GM12878 (cell line): ENCODE results near the gene SLC37A1. TPM values are rescaled to one million over a fixed set of nuclear protein-coding genes. Genes with fewer than 3 reads are reported as not detected.

Experiments used
- ATAC-seq: fragments of 200-7000 bp; cut with Tn5 transposase; 3 replicates; pipeline ENCODE4 v1.9.1; 2020; ENCODE audit warnings: mild to moderate bottlenecking, moderate library complexity
- BruUV-seq: library from RNA; stranded (reverse); fragments of 400-500 nt; replicated peaks from 2 replicates; lab custom pipeline; 2021; lab: Mats Ljungman, UMichigan
- CTCF ChIA-PET: fragments of 300-600 bp; sonication (Branson Sonifier 250); formaldehyde crosslinking; extraction: SDS; loops from one replicate; lab custom pipeline; 2021; ENCODE audit warnings: inconsistent platforms; lab: Yijun Ruan, JAX
- POLR2A ChIA-PET: fragments of 350-600 bp; formaldehyde crosslinking; extraction: SDS; loops from one replicate; lab custom pipeline; 2021; ENCODE audit warnings: inconsistent platforms; lab: Charles Lee
- RAD21 ChIA-PET: fragments of 300-600 bp; sonication (Branson Sonifier 250); formaldehyde crosslinking; loops from one replicate; lab custom pipeline; 2023; ENCODE audit warnings: antibody characterized with exemption; ENCODE audit not compliant: unreplicated experiment; lab: Charles Lee
- SMC1A ChIA-PET: fragments of 300-600 bp; sonication (Branson Sonifier 250); formaldehyde crosslinking; loops from one replicate; lab custom pipeline; 2023; ENCODE audit not compliant: unreplicated experiment, uncharacterized antibody; lab: Charles Lee
- DNase-seq: peaks from one replicate; pipeline ENCODE4 v3.0.0-alpha.2; 2011; ENCODE audit warnings: low read depth, low spot score
- FAIRE-seq: peaks from 3 replicates; lab custom pipeline; 2011; peaks lifted over from hg19 to GRCh38; lab: Jason Lieb, UNC
- H2AFZ ChIP-seq: 2 replicates; pipeline ENCODE4 v1.6.0; 2011; ENCODE audit warnings: low read depth, low read length, control low read depth; ENCODE audit not compliant: control insufficient read depth
- H3K27ac ChIP-seq: 2 replicates; pipeline ENCODE4 v1.5.1; 2011; ENCODE audit warnings: control low read depth; ENCODE audit not compliant: control insufficient read depth, insufficient read depth
- H3K27me3 ChIP-seq, 2 experiments: replicated peaks in 1 of 2; 2 replicates each; pipeline versions ENCODE4 v1.6.0 to v1.6.1; 2011; ENCODE audit warnings: low read length in 1 of 2; ENCODE audit not compliant: control insufficient read depth in 2 of 2, insufficient read depth in 2 of 2
- H3K36me3 ChIP-seq, 2 experiments: 2 replicates each; pipeline ENCODE4 v1.5.1; 2011; ENCODE audit warnings: low read length in 1 of 2; ENCODE audit not compliant: control insufficient read depth in 2 of 2, insufficient read depth in 2 of 2
- H3K4me1 ChIP-seq: 2 replicates; pipeline ENCODE4 v1.6.1; 2011; ENCODE audit warnings: mild to moderate bottlenecking, low read length, moderate library complexity, mixed read lengths; ENCODE audit not compliant: control insufficient read depth, insufficient read depth
- H3K4me2 ChIP-seq: 2 replicates; pipeline ENCODE4 v1.6.0; 2011; ENCODE audit warnings: control low read depth; ENCODE audit not compliant: control insufficient read depth, insufficient read depth
- H3K4me3 ChIP-seq: fragments of 200-600 bp; sonication (generic); 2 replicates; pipeline ENCODE4 v1.5.1; 2016
- H3K79me2 ChIP-seq: 2 replicates; pipeline ENCODE4 v1.6.0; 2011; ENCODE audit warnings: low read length; ENCODE audit not compliant: control insufficient read depth, insufficient read depth
- H3K9ac ChIP-seq: 2 replicates; pipeline ENCODE4 v1.8.0; 2011; ENCODE audit warnings: low read length, control low read depth, mixed read lengths; ENCODE audit not compliant: control insufficient read depth, insufficient read depth
- H3K9me3 ChIP-seq: replicated peaks from 3 replicates; pipeline ENCODE4 v1.5.1; 2011; ENCODE audit warnings: mild to moderate bottlenecking, low read length; ENCODE audit not compliant: control insufficient read depth, insufficient read depth
- H4K20me1 ChIP-seq: 2 replicates; pipeline ENCODE4 v1.6.0; 2011; ENCODE audit not compliant: control insufficient read depth, insufficient read depth
- CHD2 ChIP-seq: IDR thresholded peaks from 2 replicates; pipeline ENCODE4 v1.6.1; 2011; ENCODE audit warnings: low read depth, low read length, improper control_type of control experiment, borderline replicate concordance
- FOXK2 ChIP-seq: fragments of 450-650 bp; IDR thresholded peaks from 2 replicates; pipeline ENCODE4 v1.6.1; 2017; ENCODE audit warnings: mild to moderate bottlenecking, moderate library complexity
- NRF1 ChIP-seq: conservative IDR thresholded peaks from 2 replicates; pipeline ENCODE4 v1.6.1; 2011; ENCODE audit warnings: mild to moderate bottlenecking, low read depth, low read length, improper control_type of control experiment
- PAX5 ChIP-seq: IDR thresholded peaks from 2 replicates; pipeline ENCODE4 v1.6.1; 2011; ENCODE audit warnings: low read depth, low read length, borderline replicate concordance
- PAX8 ChIP-seq: fragments of 450-650 bp; IDR thresholded peaks from 2 replicates; pipeline ENCODE4 v1.6.1; 2017; ENCODE audit warnings: mild to moderate bottlenecking, moderate library complexity
- RAD21 ChIP-seq: IDR thresholded peaks from 2 replicates; pipeline ENCODE4 v1.6.1; 2011; ENCODE audit warnings: mild to moderate bottlenecking, low read depth, low read length, moderate library complexity; ENCODE audit not compliant: insufficient read depth
- RFX5 ChIP-seq: IDR thresholded peaks from 2 replicates; pipeline ENCODE4 v1.6.1; 2011; ENCODE audit warnings: low read depth, low read length, improper control_type of control experiment
- SUPT20H ChIP-seq: IDR thresholded peaks from 2 replicates; pipeline ENCODE4 v1.6.1; 2011; ENCODE audit warnings: low read depth, mild to moderate bottlenecking, low read length, moderate library complexity, borderline replicate concordance; ENCODE audit not compliant: control insufficient read depth
- TARDBP ChIP-seq: IDR thresholded peaks from 2 replicates; pipeline ENCODE4 v1.6.1; 2016; ENCODE audit warnings: borderline replicate concordance
- WGBS: methylation state at CpG from one replicate; pipeline ENCODE4 v1.1.6; 2016; ENCODE audit warnings: low lambda C conversion rate; ENCODE audit not compliant: insufficient replicate concordance, insufficient coverage; ENCODE audit errors: missing lambda C conversion rate; 5-methylcytosine and 5-hydroxymethylcytosine counted together
- in situ Hi-C: fragments of 300-500 bp; cut with MboI; formaldehyde crosslinking; loops from 9 replicates; pipeline ENCODE4 v1.14.3; 2018; ENCODE audit warnings: mixed read lengths
- intact Hi-C: fragments of 100-400 bp; cut with micrococcal nuclease; formaldehyde crosslinking; loops from one replicate; pipeline ENCODE4 v1.14.2; 2022; ENCODE audit not compliant: unreplicated experiment
- polyA plus RNA-seq, 11 experiments: library from polyadenylated mRNA; depleted of rRNA in 4 of 11; unstranded in 6 of 11; stranded (reverse) in 5 of 11; fragments of >200 nt; fragmentation: Nextera tagmentation in 4 of 11; fragmentation: Illumina TruSeq in 1 of 11; extraction: Ambion mirVana in 4 of 11; extraction: Trizol in 1 of 11; gene quantifications; 1 replicate in 1 of 11; 2 replicates in 10 of 11; pipeline versions ENCODE4 v1.2.1 to v1.2.3, GENCODE V29; 2011 to 2016; ENCODE audit warnings: inconsistent platforms in 2 of 11, missing spikeins in 2 of 11, low read depth in 1 of 11
- total RNA-seq, 4 experiments: library from RNA; depleted of rRNA in 3 of 4; stranded (reverse); fragments of >200 nt in 3 of 4; fragmentation: Illumina TruSeq in 1 of 4; extraction: Trizol in 1 of 4; gene quantifications; 2 replicates each; pipeline versions ENCODE4 v1.2.1 to v1.2.3, GENCODE V29; 2013 to 2021
- TF ChIP-seq, protein P1 (sequence below): fragments of 450-650 bp; IDR thresholded peaks from 2 replicates; pipeline ENCODE4 v1.6.1; 2016; ENCODE audit warnings: mild to moderate bottlenecking
- TF ChIP-seq, protein P2 (sequence below): fragments of 150-350 bp; IDR thresholded peaks from 2 replicates; pipeline ENCODE4 v1.6.1; 2014; ENCODE audit warnings: mild to moderate bottlenecking, low read depth, low read length

Gene SLC37A1
- total and polyA plus RNA-seq, 10 of the 15 experiments (the other 5 are each of a cell fraction or from before 2014, with no cell fraction given) = 1.1 to 35.5 (median 24.4) TPM

DNA sequence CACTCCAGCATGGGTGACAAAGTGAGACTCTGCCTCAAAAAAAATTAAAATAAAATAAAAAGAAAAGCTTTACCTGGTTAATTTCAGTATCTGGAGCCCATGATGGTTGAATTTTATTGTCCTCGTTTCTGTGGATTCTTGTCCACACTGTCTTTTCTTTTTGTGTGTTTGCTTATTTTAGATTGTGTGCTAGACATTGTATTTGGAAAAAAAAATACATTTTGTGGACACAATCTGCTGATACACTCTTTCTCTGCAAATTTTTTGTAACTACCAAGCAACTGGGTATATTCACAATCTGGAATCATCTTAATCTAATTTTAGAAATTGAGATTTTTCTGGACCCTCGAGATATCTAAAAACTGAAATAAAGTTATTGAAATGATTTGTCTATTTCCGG lies 98.2 kb downstream of the SLC37A1 start:
- no peak overlapping the region for H3K4me3 ChIP-seq
- TF ChIP-seq TARDBP (no peak), RAD21 (no peak), RFX5 (no peak), FOXK2 (no peak), NRF1 (no peak), SUPT20H (no peak), PAX5 (no peak), PAX8 (no peak), CHD2 (no peak)
- TF ChIP-seq, protein P1, sequence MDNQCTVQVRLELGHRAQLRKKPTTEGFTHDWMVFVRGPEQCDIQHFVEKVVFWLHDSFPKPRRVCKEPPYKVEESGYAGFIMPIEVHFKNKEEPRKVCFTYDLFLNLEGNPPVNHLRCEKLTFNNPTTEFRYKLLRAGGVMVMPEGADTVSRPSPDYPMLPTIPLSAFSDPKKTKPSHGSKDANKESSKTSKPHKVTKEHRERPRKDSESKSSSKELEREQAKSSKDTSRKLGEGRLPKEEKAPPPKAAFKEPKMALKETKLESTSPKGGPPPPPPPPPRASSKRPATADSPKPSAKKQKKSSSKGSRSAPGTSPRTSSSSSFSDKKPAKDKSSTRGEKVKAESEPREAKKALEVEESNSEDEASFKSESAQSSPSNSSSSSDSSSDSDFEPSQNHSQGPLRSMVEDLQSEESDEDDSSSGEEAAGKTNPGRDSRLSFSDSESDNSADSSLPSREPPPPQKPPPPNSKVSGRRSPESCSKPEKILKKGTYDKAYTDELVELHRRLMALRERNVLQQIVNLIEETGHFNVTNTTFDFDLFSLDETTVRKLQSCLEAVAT = no peak
- TF ChIP-seq, protein P2, sequence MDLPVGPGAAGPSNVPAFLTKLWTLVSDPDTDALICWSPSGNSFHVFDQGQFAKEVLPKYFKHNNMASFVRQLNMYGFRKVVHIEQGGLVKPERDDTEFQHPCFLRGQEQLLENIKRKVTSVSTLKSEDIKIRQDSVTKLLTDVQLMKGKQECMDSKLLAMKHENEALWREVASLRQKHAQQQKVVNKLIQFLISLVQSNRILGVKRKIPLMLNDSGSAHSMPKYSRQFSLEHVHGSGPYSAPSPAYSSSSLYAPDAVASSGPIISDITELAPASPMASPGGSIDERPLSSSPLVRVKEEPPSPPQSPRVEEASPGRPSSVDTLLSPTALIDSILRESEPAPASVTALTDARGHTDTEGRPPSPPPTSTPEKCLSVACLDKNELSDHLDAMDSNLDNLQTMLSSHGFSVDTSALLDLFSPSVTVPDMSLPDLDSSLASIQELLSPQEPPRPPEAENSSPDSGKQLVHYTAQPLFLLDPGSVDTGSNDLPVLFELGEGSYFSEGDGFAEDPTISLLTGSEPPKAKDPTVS = no peak
- H3K4me1 ChIP-seq = no peaks in the 10 kb centered on the region
- no peaks in the 10 kb centered on the region; a peak in 1 of 4 replicates for H3K27me3 ChIP-seq
- ChIA-PET SMC1A (no interaction called here), POLR2A (no interaction called here), RAD21 (no interaction called here), CTCF (no interaction called here)
- no TSS peak for BruUV-seq
- FAIRE-seq (no peak), DNase-seq (no peak), ATAC-seq (no peak)
- H3K79me2 ChIP-seq = no peaks in the 10 kb centered on the region
- in situ Hi-C loops = no loop called here
- no peak overlapping the region for H3K27ac ChIP-seq
- H3K4me2 ChIP-seq = no peak overlapping the region
- intact Hi-C loops = no loop called here
- no peaks in the 10 kb centered on the region for H4K20me1 ChIP-seq
- no peak overlapping the region for H2AFZ ChIP-seq
- no peak overlapping the region for H3K9ac ChIP-seq
- H3K36me3 ChIP-seq = no peaks in the 10 kb centered on the region
- WGBS = 50% methylated on average over 3 of the region's 3 CpGs
- H3K9me3 ChIP-seq = peaks cover 5% of the 10 kb centered on the region; the same call in 2 of the 3 replicates
